ENCODE data around the gene QDPR.

The QDPR gene

DNA sequence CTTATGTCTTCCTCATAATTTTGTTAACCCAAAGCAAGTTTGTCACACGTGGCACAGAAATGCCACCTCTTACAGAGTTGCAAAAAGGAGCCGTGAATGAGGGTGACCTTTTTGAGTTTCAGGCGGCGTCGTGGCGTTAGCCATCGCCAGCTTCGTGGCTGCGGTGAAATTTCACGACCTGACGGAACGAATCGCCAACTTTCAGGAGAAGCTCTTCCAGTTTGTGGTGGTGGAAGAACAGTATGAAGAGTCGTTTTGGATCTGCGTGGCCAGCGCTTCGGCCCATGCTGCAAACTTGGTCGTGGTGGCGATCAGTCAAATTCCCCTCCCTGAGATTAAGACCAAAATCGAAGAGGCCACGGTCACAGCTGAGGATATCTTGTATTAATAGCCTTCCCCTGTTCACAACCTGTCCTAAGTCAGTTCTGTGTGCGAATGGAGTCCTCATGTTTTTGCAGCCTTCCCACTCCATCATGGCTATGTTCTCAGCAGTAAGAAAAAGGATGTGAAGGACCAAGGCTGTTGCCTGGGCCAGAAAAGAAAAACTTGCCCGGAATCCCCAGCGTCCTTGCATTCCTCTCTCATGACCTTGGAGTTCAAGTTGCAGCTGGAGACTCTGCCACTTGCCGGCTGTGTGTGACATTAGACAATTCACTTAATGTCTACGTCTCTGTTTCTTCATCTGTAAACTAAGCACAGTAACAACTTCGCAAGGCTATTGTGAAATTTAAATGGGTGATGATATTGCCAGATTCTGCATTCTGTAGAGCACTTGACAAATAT, 15.0 kb upstream of the QDPR start:
- no peak for DNase-seq

DNA sequence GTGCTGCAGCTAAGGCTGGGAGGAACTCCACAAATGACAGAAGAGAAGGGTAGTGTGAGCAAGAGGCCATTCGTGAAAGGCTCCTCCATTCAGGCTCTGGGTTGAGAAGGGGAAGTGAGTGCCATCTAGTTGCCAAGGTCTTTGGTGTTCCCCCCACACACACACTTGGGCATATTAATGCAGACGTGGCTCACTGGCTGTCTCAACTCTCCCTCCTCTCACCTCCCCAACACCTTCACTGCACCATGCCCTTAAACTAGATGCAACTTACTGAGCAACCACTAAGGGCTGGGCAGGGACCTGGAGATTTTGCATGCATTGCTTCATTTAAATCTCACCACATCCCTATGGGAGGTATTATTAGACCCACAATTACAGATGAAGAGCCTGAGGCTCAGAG, 11.8 kb upstream of the QDPR start:
- no peak for DNase-seq

DNA sequence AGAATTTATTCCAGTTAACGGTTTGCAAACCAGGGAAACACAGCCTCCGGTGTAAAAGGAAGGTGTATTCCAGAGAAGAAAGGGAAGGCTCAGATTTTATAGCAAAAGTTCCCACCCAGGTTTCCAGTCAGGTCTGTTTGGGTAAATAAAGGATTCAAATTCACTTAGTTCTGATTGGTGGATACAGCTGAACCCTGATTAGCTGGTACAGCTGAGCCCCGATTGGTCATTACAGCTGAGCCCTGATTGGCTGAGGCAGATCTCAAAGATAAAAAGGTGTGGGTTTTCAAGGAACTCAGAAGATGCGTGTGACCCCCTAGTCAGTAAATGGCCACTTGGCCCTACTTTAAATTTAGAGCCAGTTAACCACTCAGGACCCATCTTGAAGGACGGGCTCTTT, 9.7 kb upstream of the QDPR start:
- DNase-seq = no peak

DNA sequence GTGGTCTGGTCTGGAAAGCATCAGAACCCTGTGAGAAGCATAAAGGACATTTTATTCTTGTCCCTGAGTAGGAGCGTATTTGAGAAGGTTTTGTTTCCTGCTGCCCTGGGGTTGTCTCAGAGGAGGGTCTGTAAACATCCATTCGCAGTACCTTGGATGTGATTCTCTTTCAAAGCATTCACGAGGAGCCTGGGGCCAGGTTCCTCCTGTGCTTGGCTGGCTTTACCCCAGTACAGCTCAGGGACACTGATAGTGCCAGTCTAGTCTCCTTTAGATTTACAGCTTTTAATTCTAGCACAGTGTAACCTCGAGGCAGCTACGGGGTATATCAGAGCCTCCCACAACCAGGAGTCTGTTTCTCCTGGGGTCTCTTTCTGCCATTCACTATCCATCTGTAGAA, 5.8 kb upstream of the QDPR start:
- DNase-seq = no peak

DNA sequence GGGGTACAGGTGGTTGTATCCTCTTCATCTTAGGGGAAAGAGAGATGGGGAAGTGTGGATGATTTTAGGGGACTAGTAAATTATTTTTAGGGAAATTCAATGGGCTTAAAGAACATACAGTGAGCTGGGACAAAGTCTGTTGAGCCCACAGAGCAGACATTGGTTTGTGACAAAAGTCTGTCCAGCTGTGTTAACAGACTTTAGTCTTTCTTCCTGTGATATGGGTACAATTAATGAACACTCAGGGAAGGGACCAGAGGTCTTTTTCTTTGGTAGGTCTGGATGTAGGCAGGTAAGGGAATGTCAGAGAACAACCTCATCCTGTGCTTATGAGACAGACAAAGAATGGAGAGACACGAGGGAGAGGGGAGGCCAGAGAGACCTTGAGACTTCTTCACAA, 5.1 kb upstream of the QDPR start:
- DNase-seq = no peak

DNA sequence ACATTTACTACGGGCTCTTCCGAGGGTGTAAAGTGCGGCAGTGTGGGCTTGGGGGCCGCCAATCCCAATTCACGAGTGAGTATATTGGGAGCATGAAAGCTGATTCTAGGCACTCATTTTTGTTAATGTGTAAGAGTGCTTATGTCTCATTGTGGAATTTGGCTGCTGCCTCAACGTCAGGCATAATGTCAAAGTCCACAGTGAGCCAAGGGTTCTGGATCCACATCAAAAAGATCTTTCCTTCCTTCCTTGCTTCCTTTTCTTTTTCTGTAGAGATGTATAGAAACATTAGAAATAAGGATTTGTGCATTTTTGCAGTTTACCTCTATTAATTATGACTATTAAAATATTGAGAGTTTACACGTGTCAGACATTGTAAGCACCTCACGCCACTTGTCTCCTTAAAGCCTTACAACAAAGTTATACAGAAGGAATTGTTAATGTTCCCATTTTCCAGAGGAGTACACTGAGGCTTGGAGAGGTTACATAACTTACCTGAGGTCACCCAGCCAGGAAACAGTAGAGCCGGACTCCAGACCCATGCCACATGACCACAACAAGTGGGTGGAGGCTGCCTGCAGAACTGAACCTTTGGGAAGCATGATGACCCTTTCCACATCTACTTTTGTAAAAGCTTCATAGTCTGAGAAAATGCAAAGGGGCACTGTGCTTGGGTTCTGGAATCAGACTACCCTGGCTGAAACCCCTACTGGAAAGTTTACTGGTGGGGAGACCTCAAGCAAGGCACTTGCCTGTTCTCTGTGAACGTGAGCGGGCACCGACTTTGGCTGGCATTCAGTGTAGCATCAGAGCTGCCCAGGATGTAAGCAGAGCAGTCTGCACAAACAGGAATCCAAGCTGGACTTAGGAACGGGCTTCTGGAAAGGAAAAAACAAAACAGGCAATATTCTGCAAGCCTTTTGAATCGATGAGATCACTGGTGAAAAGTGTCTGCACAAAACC, 3.8 kb upstream of the QDPR start:
- DNase-seq = no peak

DNA sequence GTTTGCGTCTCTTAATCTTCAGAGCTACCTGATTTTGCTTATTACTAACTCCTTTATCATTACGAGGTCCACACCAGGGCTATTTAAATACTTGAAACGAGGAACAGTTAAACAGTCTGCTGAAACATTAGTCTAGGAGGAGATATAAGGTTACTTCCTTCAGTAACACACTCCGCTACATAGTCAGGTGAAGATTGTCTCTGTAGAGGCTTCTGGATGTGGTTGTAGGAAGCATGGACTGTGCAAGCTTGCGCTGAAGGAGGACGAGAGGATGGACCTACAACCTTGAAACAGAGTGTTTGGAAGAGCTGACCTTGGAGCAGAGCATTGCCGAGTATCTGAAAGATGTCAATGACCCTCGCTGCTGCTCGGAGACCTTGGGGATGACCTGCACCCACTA, 3.0 kb upstream of the QDPR start, which contains the start of gene CLRN2:
TSS of gene CLRN2 (plus strand) at position 301 of the 400 bp plus-strand sequence. CDS start 102 bp downstream, outside the sequence.
- DNase-seq = no peak

DNA sequence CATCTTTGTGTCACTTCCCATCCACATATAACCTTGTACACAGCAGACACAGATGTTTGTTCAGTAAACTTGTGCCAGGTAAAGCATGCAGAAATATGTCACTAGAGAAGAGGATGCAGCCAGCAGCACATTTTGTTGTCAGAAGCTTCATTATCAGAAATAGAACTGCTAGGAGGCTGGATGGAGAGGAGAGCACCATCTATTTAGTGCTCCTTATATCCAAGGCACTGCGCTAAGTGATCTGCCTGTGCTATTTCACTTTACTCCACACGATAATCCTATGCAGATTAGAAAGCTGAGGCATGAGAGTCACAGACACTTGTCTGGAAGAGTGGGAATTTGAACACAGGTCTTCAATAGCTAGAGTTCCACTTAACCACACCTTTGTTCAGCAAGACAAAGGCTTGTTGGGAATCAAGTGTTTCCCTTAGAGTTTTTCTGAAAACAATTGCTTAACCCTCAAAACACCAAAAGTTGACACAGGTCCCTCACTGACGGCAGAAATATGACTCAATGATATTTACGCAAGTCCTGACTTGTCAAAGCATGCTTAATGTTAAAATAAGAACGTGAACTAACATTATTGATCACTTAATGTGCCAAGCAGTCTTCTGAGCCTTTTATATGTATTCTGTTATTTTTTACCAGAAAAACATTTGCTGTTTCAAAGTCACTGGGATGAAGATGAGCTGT, 1.2 kb upstream of the QDPR start:
- no peak for DNase-seq

DNA sequence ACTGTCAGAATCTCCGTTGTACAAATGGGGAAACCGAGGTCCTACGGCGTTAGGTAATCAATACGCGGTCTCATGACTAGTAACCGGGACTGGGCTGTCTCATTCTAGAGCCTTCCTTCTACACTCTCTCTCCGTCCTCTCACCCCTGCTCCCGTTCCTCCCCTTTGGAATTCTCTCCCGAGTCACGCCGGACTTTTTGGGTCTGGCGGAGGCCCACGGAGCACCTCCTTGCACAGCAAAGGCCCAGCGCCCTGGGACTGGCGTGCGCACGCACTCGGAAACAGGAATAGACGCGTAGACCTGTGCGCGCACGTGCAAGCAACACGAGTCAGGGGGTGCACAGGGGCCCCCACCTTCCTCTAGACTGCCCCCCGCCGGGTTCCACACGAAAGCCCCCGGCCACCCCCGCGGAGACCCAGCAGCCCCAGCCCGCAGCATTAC, 361 bp downstream of the QDPR start:
- no peak for DNase-seq

DNA sequence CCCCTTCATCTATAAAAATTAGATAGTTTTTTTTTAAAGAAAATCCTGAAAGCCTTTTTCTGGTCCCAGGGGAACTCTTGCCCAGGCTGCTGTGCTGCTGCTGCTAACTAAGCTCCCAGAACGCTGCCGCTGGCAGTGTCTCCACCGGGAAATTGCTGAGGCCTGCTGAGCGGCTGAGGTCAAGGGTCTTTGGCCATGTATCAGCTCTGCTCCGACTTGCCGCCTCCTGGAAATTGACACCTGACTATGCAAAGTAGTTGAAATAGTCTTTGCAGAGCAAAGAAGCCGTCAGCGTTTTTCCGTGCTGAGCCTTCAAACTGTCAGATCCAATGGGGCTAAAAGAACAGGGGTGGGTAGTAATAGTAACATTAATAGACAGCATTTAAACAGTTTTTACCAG, 839 bp downstream of the QDPR start:
- no peak for DNase-seq

DNA sequence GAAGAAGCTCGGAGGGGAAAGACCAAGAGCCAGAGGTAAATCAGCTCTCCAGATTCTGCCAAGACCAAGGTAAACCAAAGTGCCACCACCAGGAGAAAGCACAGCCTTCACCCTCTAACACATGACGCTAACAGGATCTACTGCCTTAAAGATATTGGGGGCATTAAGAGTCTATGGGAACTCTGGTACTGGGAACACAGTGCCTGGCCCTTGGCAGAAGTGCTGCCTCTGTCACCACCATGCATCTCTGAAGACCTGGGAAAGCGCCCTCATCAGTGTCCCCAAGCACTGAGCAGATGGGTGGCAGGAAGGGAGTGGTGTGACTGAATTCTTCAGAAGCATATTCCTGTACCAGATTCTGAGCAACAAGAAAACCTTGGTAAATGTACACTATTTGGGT, 1.3 kb downstream of the QDPR start:
- DNase-seq = no peak

DNA sequence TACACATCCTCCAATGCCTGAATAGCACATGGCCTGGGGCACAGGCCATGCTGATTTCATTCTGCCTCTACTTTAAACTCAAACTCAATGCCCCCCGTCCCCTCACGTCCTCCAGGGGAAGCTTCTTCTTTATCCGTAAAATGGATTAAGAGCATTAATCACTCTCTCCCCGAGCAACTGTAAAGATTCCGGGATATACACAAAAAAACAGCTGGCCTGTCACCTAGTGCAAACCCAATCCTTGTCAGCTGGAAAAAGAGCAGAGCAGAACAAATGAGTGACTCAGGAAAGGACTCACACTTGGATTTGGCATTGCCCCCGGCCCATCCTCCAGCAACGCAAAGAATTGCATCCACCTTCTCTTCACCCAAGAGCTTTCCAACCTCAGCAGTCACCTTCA, 7.8 kb downstream of the QDPR start:
- no peak for DNase-seq

DNA sequence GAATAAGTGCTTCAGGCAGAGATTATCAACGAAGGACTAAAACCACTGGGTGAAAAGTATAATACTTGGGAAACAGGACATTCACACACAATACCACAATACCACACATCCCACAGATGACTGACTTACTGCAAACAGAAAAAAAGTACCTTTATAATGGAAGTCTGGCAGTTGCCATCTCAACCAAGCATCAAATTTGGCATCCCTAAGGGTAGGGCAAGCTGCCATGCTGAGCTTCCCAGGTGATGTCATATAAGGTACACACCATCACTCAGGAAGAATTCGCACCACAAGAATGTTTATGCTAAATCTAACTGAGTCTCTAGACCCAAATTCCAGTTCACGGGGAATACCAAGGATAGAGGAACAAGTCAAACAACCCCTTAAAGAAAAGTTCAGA, 9.1 kb downstream of the QDPR start:
- no peak for DNase-seq

DNA sequence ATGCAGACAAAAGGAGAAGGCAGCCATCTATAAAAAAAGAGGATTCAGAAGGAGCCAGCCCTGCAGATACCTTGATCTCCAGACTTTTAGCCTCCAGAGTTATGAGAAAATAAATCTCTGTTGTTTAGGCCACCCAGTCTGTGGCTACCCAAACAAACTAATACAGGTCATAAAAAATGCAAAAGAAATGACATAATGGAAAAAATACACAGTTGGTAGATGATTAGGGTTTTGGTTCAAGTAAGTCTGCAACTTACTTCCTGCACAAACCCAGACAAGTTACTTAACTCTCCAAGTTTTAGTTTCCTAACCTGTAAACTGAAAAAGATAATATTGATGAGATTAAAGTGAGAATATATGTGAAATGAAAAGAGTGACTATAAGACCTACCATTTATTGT, 11.3 kb downstream of the QDPR start:
- no peak for DNase-seq

DNA sequence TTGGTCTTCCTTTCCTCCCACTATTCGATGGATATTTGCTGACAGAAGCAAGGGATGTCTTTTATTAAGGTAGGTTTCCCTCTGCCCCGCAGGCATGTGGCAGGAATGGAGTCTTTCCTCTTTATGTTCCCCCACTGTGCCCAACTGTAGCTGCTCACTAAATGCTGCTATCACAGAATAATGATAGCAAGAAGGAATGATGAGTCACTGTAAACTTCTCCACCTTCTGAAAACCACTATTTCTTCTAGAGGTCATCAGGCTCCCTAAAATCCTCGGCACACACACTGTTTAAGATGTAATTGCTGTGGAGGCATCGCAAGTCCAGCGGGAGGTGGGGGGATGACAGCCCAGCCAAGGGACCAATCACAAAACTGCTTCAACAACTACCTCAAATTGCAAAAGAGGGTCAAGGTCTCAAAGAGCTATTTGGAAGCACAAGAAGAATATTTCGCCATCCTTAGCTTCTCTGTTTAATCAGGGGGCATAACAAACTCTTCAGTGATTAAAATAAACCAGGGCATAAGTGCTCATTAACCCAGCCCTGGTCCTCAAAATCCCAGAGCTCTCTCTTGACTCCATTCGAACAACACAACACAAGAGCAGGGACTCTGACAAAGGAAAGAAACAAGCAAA, 13.9 kb downstream of the QDPR start:
- no peak for DNase-seq

DNA sequence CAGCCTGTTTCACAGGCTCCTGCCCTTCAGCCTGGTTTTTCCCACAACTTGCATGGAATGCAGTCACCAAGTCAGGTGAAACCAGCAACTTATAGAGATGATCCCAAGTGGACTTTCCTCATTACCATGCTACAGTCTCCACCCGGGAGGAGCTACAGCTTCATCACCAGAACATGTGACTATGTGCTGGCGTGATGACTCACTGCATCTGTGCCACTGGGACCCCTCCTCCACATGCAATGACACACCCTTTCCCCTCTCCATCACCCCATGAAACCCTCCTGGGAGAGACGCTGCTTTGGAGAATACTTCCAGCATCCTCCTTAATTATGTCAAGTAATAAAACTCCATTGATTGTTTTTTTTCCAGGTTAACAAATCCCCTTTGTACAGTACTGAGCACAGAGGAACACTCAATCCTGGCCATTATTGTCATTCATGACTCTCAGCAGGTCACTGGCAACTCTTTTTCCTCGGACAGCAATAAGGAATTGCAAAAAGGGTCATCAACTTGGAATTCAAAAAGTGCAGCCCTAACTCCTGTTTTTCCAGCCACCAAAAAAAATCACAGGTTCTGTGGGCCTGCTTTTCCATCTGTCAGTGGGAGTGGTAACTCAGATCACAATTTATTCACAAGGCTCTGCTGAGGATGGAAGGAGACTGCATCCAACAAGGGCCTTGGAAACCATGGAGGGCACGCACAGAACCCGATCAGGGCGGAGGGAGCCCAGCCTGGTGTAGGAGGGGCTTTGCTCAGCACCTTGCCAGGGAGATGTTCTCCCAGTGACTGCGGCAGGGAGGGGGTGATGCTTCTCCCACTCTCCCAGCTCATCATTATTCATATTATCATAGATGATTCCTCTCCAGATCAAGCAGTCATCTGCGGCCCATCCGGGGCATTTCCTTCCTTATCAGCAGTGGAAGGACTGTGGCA, 17.4 kb downstream of the QDPR start:
- no peak for DNase-seq

DNA sequence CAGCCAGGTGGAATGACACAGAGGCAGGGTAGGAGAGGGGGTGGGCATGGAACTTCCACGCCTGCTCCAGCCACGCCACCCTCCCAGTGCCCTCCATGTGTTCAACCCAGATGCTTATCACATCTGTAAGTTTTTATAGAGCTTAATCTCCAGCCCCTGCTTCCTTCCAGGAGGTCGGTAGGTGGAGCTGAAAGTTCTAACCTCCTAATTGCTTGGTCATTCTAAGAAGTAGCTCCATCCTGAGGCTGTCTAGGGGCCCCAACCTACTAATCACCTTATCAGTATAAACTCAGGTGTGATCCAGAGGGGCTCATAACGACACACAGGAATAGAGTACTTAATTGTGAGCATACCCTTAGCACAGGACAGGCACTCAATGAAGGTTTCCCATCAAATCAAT, 18.3 kb downstream of the QDPR start:
- no peak for DNase-seq

DNA sequence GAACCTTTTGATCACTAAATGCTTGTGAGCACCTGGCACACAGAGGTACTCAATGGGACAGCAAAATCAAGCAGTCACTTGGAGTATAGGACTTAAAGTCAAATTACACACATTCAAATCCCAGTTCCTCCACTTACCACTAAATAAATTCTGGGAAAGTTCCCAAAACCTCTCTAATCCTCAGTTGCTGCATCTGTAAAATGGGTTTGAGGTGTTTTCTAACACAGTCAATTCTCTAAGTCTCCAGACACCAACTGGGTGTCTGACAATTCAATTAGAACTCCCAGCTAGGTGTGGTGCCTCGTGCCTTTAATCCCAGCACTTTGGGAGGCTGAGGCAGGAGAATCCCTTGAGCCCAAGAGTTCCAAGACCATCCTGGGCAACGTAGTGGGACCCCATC, 19.0 kb downstream of the QDPR start:
- DNase-seq = no peak

DNA sequence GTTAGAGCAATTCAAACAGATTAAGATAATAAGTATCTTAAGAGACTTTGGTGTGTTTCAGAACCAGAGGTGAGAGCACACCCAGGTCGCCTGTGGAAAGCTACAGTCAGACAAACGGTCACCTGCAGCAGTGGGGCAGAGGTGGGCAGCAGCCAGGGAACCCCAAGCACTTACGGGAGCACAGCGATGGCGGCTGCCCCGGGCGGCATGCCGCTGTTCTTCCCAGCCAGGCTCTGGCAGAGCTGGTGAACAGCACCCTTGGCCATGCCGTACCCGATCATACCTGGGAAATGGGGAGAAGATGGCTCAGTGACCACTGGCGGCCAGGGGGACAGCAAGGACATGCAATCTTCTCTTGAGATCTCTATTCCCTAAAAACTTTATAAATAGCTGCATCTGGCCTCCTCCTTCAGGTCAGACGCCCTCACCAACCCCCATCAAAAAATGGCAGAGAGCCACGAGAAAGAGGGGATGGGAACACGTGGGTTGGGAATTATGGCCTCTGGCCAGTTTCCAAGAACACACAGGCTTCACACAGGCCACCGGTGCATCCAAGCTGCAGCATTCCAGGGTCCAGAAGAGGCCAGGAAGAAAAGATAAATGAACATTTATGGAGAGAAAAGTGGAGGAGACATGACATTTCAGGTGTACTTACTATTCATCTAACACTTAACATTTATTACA, 19.7 kb downstream of the QDPR start:
- no peak for DNase-seq

DNA sequence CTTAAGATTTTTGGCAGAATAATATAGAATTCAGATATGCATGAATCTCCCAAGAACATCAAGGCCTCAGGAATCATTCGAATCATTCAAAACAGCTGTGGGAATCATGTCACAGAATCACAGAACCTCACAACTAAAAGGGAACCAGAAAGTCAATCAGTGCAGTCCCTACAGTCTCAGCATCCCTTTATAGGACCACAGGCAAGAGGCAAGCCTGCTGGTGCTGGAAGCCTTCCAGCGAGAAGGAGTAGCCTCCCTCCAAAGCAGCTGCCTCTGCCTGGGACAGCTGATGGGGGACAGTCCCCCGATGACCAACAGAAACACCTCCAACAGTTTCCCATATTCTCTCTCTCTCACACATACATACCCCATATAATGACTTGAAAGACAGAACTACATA, 20.7 kb downstream of the QDPR start:
- DNase-seq = no peak

DNA sequence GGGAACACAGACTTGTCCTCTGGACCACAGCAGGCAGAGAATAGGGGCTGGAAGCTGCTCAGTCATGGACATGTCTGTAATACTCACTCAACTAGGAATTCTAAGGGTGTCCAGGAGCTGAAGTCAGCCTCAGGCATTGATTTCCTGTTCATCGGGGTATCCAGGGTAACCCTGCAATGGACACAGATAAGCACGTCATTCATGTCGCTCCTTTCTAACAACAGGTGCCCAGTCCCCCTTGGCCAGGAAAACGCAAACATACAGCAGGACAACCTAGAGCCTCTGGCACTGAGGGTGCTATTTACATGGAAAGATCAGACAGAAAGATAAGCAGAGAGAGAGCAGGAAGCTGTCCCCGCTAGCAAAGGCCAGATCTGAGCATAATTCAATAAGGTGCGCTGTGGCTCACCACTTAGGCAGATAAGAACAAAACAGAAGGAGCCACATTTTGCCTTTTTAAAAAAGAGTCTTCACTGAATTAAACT, 21.3 kb downstream of the QDPR start:
- no peak for DNase-seq
